Activated CD4-positive, alpha-beta T cell treated with anti-CD3 and anti-CD28 coated beads, Interleukin-2, amount 50 U/mL, for 24 hours (primary cell): Measurements from ENCODE around the gene SUN2.

Source experiments
- DNase-seq, 2 donors: peaks; one replicate each; pipeline ENCODE4 v3.0.0-alpha.2; 2020; ENCODE audit warnings: low read depth in 1 of 2, low spot score in 1 of 2

SUN2 gene

GRCh38 chr22:38717244-38717643 lies 38.6 kb downstream of the SUN2 start:
- DNase-seq = no peak

- DNase-seq = no peak
These were observed 39.0 kb downstream of the SUN2 start for GRCh38 chr22:38716826-38717225.

GRCh38 chr22:38716271-38716670 lies 39.5 kb downstream of the SUN2 start:
- DNase-seq = no peak

- no peak for DNase-seq
These were observed 39.9 kb downstream of the SUN2 start for GRCh38 chr22:38715852-38716251.

GRCh38 chr22:38715176-38715764 lies 40.5 kb downstream of the SUN2 start:
- no peak for DNase-seq

GRCh38 chr22:38713921-38714320 lies 41.9 kb downstream of the SUN2 start:
- DNase-seq = no peak

- DNase-seq = no peak
These were observed 43.2 kb downstream of the SUN2 start for GRCh38 chr22:38712486-38713207.

- DNase-seq = no peak
These were observed 44.9 kb downstream of the SUN2 start for GRCh38 chr22:38710866-38711265.

GRCh38 chr22:38710351-38710750 lies 45.4 kb downstream of the SUN2 start:
- DNase-seq = no peak

- no peak for DNase-seq
These were observed 46.5 kb downstream of the SUN2 start for GRCh38 chr22:38709306-38709705.

GRCh38 chr22:38707984-38708383 lies 47.8 kb downstream of the SUN2 start:
- no peak for DNase-seq

- no peak for DNase-seq
These were observed 48.5 kb downstream of the SUN2 start for GRCh38 chr22:38707346-38707745.

GRCh38 chr22:38706901-38707195 lies 49.0 kb downstream of the SUN2 start:
- DNase-seq = no peak

- peak; percentile 20 to 23 for DNase-seq
These were observed 49.5 kb downstream of the SUN2 start for GRCh38 chr22:38706101-38706900.

- DNase-seq = peak; percentile 86 to 99
These were observed 50.3 kb downstream of the SUN2 start, which contains the start of gene GTPBP1 for GRCh38 chr22:38705235-38706100. Gene GTPBP1 (plus strand): TSS chr22:38705944. CDS start chr22:38705956, 12 bp downstream.

- DNase-seq = no peak
These were observed 51.1 kb downstream of the SUN2 start for GRCh38 chr22:38704654-38705234.

- DNase-seq = peak; percentile 95 to 98
These were observed 54.8 kb downstream of the SUN2 start, which contains the start of gene JOSD1 for GRCh38 chr22:38700789-38701628. Gene JOSD1 (minus strand): TSS chr22:38700943. CDS start chr22:38699987, 956 bp downstream.

GRCh38 chr22:38700270-38700788 lies 55.5 kb downstream of the SUN2 start:
- peak in 1 of 2 donors; percentile 7 for DNase-seq

- no peak for DNase-seq
These were observed 56.0 kb downstream of the SUN2 start for GRCh38 chr22:38699784-38700183.

- DNase-seq = no peak
These were observed 56.7 kb downstream of the SUN2 start for GRCh38 chr22:38699143-38699542.
